Fibroblast of lung (primary cell): ENCODE measurements around the gene BMP8A.
"Not testable (repeated sequence)": the region's sequence is repeated elsewhere in the genome, so short reads cannot be mapped to it uniquely, and the experiment has no call there.

Source experiments
- EZH2 ChIP-seq: IDR thresholded peaks from 2 replicates; pipeline ENCODE4 v1.5.1; 2012; ENCODE audit warnings: low read length, control low read depth, mild to moderate bottlenecking; ENCODE audit errors: missing control alignments
- TF ChIP-seq, protein P1 (sequence below), 2 donors: IDR thresholded peaks in 1 of 2; conservative IDR thresholded peaks in 1 of 2; 1 replicate in 1 of 2; 2 replicates in 1 of 2; pipeline ENCODE4 v1.5.1; 2011 to 2012; ENCODE audit warnings: low read length in 2 of 2, control low read depth in 1 of 2, inconsistent platforms in 1 of 2, low read depth in 1 of 2, mild to moderate bottlenecking in 1 of 2

DNA sequence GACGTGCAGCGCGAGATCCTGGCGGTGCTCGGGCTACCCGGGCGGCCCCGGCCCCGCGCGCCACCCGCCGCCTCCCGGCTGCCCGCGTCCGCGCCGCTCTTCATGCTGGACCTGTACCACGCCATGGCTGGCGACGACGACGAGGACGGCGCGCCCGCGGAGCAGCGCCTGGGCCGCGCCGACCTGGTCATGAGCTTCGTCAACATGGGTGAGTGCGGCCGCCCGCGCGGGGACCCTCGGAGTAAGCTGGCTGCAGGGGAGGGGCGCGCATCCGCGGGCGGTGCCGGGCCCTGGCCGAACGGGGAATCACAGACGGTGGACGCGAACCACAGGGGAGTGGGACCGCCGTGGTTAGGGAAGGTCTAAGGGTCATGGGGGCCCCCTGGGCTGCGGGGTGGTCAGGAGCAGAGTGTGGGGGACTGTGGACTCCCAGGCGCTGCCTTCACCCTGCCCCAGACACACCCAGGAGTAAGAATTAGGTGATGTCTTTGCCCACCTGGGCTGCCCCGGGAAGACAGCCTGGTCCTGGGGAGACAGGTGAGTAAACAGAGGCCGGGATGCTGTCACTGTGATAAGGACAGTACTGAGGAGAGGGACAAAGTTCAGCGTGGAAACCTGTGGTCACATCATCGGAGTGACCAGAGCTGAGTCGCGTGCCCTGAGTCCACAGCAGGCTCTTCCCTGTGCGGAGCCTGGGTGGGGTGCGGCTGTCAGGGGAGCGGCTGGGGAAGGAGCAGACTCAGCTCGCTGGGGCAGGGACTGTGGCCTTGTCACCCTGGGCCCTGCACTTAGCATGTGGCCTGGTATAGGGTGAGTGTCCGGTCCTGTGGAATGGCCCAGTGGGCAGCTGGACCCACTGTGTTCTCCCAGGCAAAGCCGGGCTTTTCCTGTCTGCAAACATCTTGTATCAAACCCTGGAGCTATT, 944 bp downstream of the BMP8A start:
- TF ChIP-seq, protein P1, sequence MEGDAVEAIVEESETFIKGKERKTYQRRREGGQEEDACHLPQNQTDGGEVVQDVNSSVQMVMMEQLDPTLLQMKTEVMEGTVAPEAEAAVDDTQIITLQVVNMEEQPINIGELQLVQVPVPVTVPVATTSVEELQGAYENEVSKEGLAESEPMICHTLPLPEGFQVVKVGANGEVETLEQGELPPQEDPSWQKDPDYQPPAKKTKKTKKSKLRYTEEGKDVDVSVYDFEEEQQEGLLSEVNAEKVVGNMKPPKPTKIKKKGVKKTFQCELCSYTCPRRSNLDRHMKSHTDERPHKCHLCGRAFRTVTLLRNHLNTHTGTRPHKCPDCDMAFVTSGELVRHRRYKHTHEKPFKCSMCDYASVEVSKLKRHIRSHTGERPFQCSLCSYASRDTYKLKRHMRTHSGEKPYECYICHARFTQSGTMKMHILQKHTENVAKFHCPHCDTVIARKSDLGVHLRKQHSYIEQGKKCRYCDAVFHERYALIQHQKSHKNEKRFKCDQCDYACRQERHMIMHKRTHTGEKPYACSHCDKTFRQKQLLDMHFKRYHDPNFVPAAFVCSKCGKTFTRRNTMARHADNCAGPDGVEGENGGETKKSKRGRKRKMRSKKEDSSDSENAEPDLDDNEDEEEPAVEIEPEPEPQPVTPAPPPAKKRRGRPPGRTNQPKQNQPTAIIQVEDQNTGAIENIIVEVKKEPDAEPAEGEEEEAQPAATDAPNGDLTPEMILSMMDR (conservative IDR thresholded peaks at IDR 0.05 in 1 of 2, IDR thresholded peaks at IDR 0.05 in 1 of 2; ENCODE audit: low read depth in 1 of 2, low read length in 2 of 2): not testable (repeated sequence)
- peak; percentile 37 for TF ChIP-seq EZH2
